ENCODE measurements around the gene RETREG2. TPM values are rescaled to one million over a fixed set of nuclear protein-coding genes. Genes with fewer than 3 reads are reported as not detected.
A peak's percentile ranks its signal among the peaks of the same experiment; 100 is the strongest.

Gene RETREG2
- total and polyA plus RNA-seq, 2 experiments from 2014 or later, result 13.2 to 41.8 TPM

DNA sequence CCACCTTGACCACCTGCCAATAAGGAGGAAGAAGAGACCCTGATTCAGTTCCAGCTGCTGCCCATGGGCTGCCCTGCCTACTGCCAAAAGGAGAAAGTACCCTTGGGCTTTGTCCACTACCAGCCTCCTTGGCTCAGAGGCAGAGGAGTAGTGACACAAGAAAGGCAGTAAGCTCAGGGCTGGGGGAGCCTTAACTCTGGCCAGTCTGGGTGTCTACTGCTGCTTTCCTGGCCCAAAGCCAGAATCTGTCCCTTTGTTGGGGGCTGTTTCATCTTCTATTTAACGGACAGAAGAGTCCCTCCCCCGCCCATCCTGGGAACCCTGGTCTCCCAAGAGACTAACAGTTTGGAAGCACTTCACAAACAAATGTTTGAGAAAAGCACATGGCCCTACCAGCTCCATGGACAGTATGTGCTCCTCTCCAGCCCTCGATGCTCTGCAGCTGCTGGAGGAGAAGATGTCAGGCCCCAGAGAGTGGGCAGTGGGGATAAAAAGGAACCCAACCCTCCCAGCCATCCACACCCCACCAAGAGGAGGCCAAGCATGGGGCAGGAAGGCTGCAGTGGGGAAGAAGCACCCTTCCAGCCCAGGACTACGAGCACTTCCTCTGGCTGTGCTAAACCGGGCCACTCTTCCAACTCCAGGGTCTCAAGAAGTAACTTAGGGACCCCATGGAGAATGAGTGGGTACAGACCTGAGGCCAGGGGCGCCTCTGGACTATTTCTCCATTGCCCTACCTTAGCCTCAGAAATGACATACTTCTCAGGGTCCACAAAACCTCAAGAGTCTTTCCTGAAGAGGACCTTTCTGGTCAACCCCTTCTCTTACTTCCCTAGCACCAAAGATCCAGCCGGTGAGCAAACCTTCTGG is 50.2 kb downstream of the RETREG2 start (continued):
- no peak for TF ChIP-seq ZNF462 (CRISPR knock-in tag; IDR thresholded peaks at IDR 0.05)
- no peak for TF ChIP-seq ZNF331 (CRISPR knock-in tag; IDR thresholded peaks at IDR 0.05; ENCODE audit: low read depth)
- no peak for TF ChIP-seq ZNF114 (CRISPR knock-in tag; IDR thresholded peaks at IDR 0.05)
- no peak for TF ChIP-seq CTCF (conservative IDR thresholded peaks at IDR 0.05; ENCODE audit: low read depth in 2 of 2)
- no peak for TF ChIP-seq NANOG (IDR thresholded peaks at IDR 0.05; ENCODE audit: borderline replicate concordance)

GRCh38 chr2:219228911-219229304 is 50.8 kb downstream of the RETREG2 start:
- 0 out of 2 replicates have a peak overlapping the region, but pooled peaks have one; percentile 53 for H2AFZ ChIP-seq

More at GRCh38 chr2:219228911-219229304, 50.8 kb downstream of the RETREG2 start:
- Histone ChIP-seq H3K4me3 (peak overlapping the region; percentile 76), H3K9me2 (ENCODE audit: insufficient read depth) (no peaks in the 10 kb centered on the region), H3F3A (replicated peaks; ENCODE audit: low read depth) (peaks cover 7% of the 10 kb centered on the region), H3K4me1 (ENCODE audit: insufficient read depth) (peaks cover 12% of the 10 kb centered on the region), H3K27ac (ENCODE audit: low read depth) (no peak overlapping the region), H3K4me2 (peak overlapping the region; percentile 96), H4K20me1 (replicated peaks; ENCODE audit: insufficient read depth) (peaks cover 3% of the 10 kb centered on the region), H3K79me2 (replicated peaks; ENCODE audit: insufficient read depth) (peaks cover 21% of the 10 kb centered on the region), H3K27me3 (ENCODE audit: insufficient read depth) (no peaks in the 10 kb centered on the region), H3K36me3 (ENCODE audit: insufficient read depth) (peaks cover 11% of the 10 kb centered on the region; the same call in 1 of the 2 replicates)
- DNase-seq (ENCODE audit: low spot score), result no peak
- ATAC-seq, result peak; percentile 16
- H3K36me3 Mint-ChIP-seq (ENCODE audit: low read depth), result peaks cover 48% of the 10 kb centered on the region
- H3K4me1 Mint-ChIP-seq, result peaks cover 11% of the 10 kb centered on the region
- TF ChIP-seq NANOG (IDR thresholded peaks at IDR 0.05; ENCODE audit: borderline replicate concordance) (no peak), ZNF114 (CRISPR knock-in tag; IDR thresholded peaks at IDR 0.05) (no peak)
- H3K9me3 Mint-ChIP-seq, result peaks cover 2% of the 10 kb centered on the region; the same call in 1 of the 3 replicates
- peak overlapping the region; percentile 73 for H3K4me3 Mint-ChIP-seq
- peaks cover 10% of the 10 kb centered on the region for H3K27me3 Mint-ChIP-seq (ENCODE audit: insufficient read depth, low read depth, poor library complexity)
- H3K27ac Mint-ChIP-seq, result no peak overlapping the region

All from GM23338 (cell line).